T47D (cell line): ENCODE data around the gene LRPPRC.
A peak's percentile ranks its signal among the peaks of the same experiment; 100 is the strongest.

ENCODE experiments used
- DNase-seq, 2 experiments: peaks; one replicate each; pipeline versions ENCODE4 v3.0.0 to v3.0.0-alpha.2; 2011 to 2012; ENCODE audit warnings: low read depth in 1 of 2, low spot score in 1 of 2
- JUND ChIP-seq: IDR thresholded peaks from 2 replicates; pipeline ENCODE4 v1.6.1; 2012; ENCODE audit warnings: low read depth
- in situ Hi-C: cut with HindIII; loops from 2 replicates; pipeline ENCODE4 v1.10.0; 2016; ENCODE audit warnings: low sequenced_read_pairs, low pct_unique_long_range_greater_than_20kb

LRPPRC gene

DNA sequence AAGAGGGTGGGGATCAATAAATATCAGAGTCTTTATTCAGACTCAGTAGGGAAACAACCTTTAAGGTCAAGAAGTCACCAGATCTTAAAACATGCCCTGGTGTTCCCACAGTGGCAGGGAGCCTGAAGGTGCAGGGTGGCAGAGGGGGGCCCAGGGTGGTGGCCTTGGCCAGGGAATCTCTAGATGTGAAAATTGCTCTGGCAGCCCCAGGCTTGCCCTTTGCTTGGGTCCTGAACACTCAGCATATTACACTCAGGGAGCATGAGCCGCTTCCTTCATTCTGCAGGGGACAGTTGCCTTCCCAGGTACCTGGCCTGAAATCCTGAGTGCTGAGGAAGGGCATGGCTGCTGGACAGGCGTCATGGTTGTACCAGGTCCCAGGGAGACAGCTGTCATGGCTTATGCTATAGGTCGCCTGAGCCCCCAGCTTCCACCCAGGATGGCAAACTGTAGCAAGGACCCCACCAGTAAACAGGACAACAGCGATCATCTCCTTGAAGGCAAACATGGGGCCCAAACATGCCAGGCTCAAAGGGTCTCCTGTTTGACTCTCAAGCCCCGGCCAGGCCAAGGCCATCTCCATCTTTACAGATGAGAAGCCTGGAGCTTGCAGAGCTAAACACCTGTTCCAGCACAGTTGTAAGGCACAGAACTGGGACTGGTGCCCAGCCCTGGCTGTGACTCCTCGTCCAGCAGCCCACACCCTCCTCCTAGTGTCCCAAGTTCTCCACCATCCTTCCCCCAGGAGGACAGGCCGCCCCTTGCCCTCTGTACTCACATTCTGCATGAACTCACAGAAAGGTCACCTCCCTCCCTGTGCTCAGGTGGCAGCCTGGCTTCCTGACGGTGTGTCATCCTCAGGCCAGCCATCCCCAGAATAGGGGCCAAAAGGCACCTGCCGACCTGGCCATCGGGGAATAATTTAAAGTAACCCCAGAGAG is 142.4 kb downstream of the LRPPRC start:
- TF ChIP-seq JUND = no peak
- in situ Hi-C loops = no loop called here
- DNase-seq = no peak

GRCh38 chr2:43852196-43852730 is 143.5 kb downstream of the LRPPRC start:
- no peak for DNase-seq

DNA sequence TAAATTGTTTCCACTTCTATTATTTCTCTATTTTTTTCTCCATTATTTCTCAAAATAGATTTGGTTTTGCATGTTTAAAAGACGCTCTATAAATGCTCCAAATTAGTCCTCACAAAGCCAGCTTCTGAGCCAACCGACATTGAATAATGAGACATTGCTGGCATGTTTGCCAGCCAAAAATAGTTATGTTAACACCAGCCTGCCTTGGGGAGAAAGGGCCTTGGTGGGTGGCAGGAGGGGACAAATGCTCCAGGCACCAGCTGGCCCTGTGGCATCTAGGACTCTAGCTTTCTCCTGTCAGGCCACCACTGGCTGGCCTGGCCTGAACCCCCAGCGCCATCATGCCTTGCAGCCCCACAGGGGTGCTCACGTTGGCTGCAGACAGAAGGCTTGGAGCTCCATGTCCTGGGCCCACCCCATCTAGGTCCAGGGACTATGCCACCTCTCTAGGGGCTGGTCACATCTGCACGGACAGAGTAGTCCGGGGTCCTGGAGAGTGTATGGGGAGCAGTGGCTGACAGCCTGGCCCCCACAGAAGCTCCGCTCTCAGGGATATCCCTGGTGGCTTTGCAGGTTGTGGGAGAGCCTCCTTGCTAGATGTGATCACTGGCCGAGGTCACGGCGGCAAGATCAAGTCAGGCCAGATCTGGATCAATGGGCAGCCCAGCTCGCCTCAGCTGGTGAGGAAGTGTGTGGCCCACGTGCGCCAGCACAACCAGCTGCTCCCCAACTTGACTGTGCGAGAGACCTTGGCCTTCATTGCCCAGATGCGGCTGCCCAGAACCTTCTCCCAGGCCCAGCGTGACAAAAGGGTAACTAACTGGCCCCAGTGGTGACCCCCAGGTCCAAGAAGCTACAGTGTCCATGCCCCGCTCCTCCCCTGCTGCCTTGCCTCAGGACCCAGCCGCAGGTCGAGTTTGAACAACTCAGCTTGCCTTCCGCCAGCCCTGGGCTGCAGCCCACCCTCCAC is 144.5 kb downstream of the LRPPRC start:
- TF ChIP-seq JUND = no peak
- DNase-seq = no peak
- in situ Hi-C loops = no loop called here

More at GRCh38 chr2:43852196-43852730, 143.5 kb downstream of the LRPPRC start:
- no peak for TF ChIP-seq JUND
- in situ Hi-C loops = no loop called here

DNA sequence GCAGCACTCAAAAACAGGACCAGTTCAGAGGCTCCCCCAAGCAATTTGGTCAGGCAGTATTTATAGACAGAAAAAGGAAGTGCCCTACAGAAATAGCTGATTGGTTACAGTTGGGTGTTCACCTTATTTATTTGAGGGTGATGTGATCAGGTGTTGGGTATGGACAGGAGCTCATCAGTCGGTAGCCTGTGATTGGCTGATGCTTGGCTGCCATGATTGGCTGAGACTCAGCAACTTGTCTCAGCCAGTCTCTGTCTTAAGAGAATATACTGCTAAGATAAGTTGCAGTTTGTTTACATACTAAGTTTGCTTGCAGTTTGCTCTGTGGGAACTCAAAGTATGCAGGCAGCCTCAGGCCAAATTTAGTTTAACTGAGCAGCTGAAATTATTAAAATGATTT is 147.6 kb downstream of the LRPPRC start:
- TF ChIP-seq JUND = no peak
- in situ Hi-C loops = no loop called here

GRCh38 chr2:43846140-43846793 is 149.5 kb downstream of the LRPPRC start:
- no peak for DNase-seq
- TF ChIP-seq JUND = no peak
- in situ Hi-C loops = no loop called here

More for the DNA sequence above, 147.6 kb downstream of the LRPPRC start:
- DNase-seq = peak in 1 of 2 experiments; percentile 79

- no peak for TF ChIP-seq JUND
- DNase-seq = no peak
- in situ Hi-C loops = no loop called here
Observed at GRCh38 chr2:43845181-43845580, 150.6 kb downstream of the LRPPRC start.

DNA sequence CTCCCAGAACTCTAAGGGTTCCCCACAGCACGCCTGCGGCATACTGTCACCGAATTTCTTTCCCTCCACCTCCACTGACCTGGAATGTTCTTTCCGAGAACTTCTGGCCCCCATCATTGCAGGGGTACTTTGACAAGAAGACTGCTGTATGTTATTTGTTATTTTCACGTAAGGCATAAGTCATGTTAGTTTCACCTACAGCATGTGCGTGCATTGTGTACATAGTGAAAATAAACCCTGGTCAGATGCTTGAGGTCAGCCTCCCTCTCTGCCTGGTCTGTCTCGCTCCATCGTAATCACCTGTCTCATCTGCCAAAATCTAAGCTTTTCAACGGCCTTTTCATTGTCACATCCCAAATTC is 152.9 kb downstream of the LRPPRC start:
- in situ Hi-C loops = no loop called here
- no peak for TF ChIP-seq JUND
- DNase-seq = no peak

DNA sequence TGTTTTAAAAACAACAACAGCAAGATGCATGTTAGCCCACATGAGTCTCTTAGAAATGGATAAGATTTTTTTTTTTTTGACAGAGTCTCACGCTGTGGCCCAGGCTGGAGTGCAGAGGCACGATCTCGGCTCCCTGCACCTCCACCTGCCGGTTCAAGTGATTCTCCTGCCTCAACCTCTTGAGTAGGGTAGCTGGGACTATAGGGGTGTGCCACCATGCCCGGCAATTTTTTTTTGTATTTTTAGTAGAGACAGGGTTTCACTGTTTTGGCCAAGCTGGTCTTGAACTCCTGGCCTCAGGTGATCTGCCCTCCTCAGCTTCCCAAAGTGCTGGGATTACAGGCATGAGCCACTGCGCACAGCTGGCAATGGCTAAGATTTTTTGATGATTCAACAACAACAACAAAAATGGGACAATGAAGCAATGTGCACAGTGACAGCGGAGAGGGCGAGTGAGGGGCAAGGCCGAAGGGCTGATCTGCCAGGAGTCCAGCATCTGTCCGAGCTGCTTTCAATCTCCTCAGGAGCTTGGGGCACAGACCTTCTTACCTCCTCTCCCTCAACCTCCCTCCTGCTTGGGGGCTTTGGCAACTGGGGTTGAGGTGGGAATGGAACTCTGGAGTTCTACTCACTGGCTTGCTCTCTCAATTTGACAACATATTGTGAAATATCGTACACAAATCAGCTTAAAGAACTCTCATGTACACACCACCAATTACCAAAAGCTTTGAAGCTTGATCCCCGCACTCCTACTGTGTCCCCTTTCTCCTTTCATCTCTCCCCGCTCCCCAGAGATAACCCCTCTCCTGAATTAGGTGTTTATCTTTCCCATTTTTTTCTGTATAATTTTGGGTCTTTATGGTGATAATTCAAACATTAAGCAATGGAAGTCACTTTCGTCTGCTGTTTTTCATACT is 153.6 kb downstream of the LRPPRC start:
- in situ Hi-C loops = no loop called here
- DNase-seq = no peak
- no peak for TF ChIP-seq JUND

DNA sequence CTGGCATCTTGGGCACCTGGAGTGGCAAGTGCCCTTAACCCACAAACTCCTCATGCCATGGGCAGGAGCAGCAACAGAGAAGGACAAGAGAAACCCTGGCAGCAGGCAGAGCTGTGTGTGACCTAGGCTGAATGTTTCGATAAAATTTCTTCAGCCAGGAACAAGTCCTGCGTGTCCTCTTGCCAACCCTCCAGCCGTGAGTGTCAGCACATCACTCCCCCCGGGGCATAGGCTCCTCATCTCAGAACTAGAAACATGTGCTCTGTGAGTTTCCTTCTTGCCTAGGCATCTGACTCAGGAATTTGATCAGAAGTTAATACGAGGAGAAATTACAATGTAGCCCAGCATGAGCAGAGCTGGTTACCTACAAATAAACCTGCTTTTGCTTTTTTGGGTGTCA is 154.8 kb downstream of the LRPPRC start:
- peak in 1 of 2 experiments; percentile 9 for DNase-seq
- in situ Hi-C loops = no loop called here
- no peak for TF ChIP-seq JUND

GRCh38 chr2:43839776-43840564 is 155.8 kb downstream of the LRPPRC start:
- DNase-seq = no peak
- in situ Hi-C loops = no loop called here

More at GRCh38 chr2:43839776-43840564, 155.8 kb downstream of the LRPPRC start:
- TF ChIP-seq JUND = no peak
